Fibroblast of lung (primary cell): ENCODE data around the gene TMEM134. TPM values are rescaled to one million over a fixed set of nuclear protein-coding genes. Genes with fewer than 3 reads are reported as not detected.

Experiments
- DNase-seq, 2 donors: peaks; one replicate each; pipeline versions ENCODE4 v3.0.0 to v3.0.0-alpha.2; 2010; ENCODE audit warnings: low read depth in 2 of 2
- H2AFZ ChIP-seq: 2 replicates; pipeline ENCODE4 v1.5.1; 2012; ENCODE audit warnings: low read length, control low read depth, inconsistent platforms
- H3K27ac ChIP-seq: 2 replicates; pipeline ENCODE4 v1.5.1; 2011; ENCODE audit warnings: low read length, control low read depth; ENCODE audit not compliant: insufficient read depth
- H3K27me3 ChIP-seq: 2 replicates; pipeline ENCODE4 v1.5.1; 2011; ENCODE audit warnings: mild to moderate bottlenecking, low read length; ENCODE audit not compliant: control insufficient read depth, insufficient read depth
- H3K36me3 ChIP-seq: 2 replicates; pipeline ENCODE4 v1.5.1; 2011; ENCODE audit warnings: low read length; ENCODE audit not compliant: control insufficient read depth, insufficient read depth
- H3K4me1 ChIP-seq: 2 replicates; pipeline ENCODE4 v1.5.1; 2011; ENCODE audit warnings: low read length; ENCODE audit not compliant: control insufficient read depth, insufficient read depth; ENCODE audit errors: extremely low read depth
- H3K4me2 ChIP-seq: 2 replicates; pipeline ENCODE4 v1.5.1; 2011; ENCODE audit warnings: low read length, control low read depth; ENCODE audit not compliant: insufficient read depth; ENCODE audit errors: extremely low read depth
- H3K4me3 ChIP-seq, 4 experiments: fragments of 200-600 bp in 1 of 4; sonication (generic) in 1 of 4; replicated peaks in 1 of 4; 2 replicates each; pipeline ENCODE4 v1.5.1; 2011 to 2016; ENCODE audit warnings: low read length in 4 of 4, low read depth in 3 of 4, mild to moderate bottlenecking in 3 of 4, control low read depth in 2 of 4, inconsistent platforms in 1 of 4, mixed read lengths in 1 of 4; ENCODE audit not compliant: insufficient read depth in 1 of 4; ENCODE audit errors: control extremely low read depth in 1 of 4
- H3K79me2 ChIP-seq: 2 replicates; pipeline ENCODE4 v1.5.1; 2012; ENCODE audit warnings: mild to moderate bottlenecking, low read length, inconsistent platforms; ENCODE audit not compliant: control insufficient read depth, insufficient read depth
- H3K9ac ChIP-seq: 2 replicates; pipeline ENCODE4 v1.5.1; 2011; ENCODE audit warnings: mild to moderate bottlenecking, low read length, control low read depth; ENCODE audit not compliant: insufficient read depth
- H3K9me3 ChIP-seq: 2 replicates; pipeline ENCODE4 v1.5.1; 2012; ENCODE audit warnings: low read depth, low read length; ENCODE audit not compliant: control insufficient read depth, insufficient read depth
- H4K20me1 ChIP-seq: 2 replicates; pipeline ENCODE4 v1.5.1; 2011; ENCODE audit warnings: low read length; ENCODE audit not compliant: control insufficient read depth, insufficient read depth; ENCODE audit errors: extremely low read depth
- CTCF ChIP-seq, 2 donors: IDR thresholded peaks in 1 of 2; conservative IDR thresholded peaks in 1 of 2; 1 replicate in 1 of 2; 2 replicates in 1 of 2; pipeline ENCODE4 v1.5.1; 2011 to 2012; ENCODE audit warnings: low read length in 2 of 2, control low read depth in 1 of 2, inconsistent platforms in 1 of 2, low read depth in 1 of 2, mild to moderate bottlenecking in 1 of 2
- EZH2 ChIP-seq: IDR thresholded peaks from 2 replicates; pipeline ENCODE4 v1.5.1; 2012; ENCODE audit warnings: low read length, control low read depth, mild to moderate bottlenecking; ENCODE audit errors: missing control alignments
- polyA plus RNA-seq, 2 donors: library from polyadenylated mRNA; depleted of rRNA in 1 of 2; stranded (reverse) in 1 of 2; unstranded in 1 of 2; fragments of >200 nt; gene quantifications; 2 replicates each; pipeline ENCODE4 v1.2.1, GENCODE V29; 2011 to 2012; ENCODE audit warnings: missing spikeins in 1 of 2
- total RNA-seq: library from RNA; depleted of rRNA; stranded (reverse); fragments of >200 nt; gene quantifications from 2 replicates; pipeline ENCODE4 v1.2.1, GENCODE V29; 2014

TMEM134 gene
- total and polyA plus RNA-seq, 2 donors (not counting 1 experiment from before 2014, with no cell fraction given), result 11.2 to 22.0 TPM

GRCh38 chr11:67500484-67500821 is 31.4 kb upstream of the TMEM134 start:
- TF ChIP-seq CTCF (conservative IDR thresholded peaks at IDR 0.05 in 1 of 2, IDR thresholded peaks at IDR 0.05 in 1 of 2; ENCODE audit: low read depth in 1 of 2, low read length in 2 of 2) (no peak), EZH2 (no peak)
- H2AFZ ChIP-seq, result no peak overlapping the region
- H4K20me1 ChIP-seq, result no peaks in the 10 kb centered on the region
- peaks cover 2% of the 10 kb centered on the region for H3K4me1 ChIP-seq
- no peak overlapping the region for H3K4me3 ChIP-seq
- H3K9ac ChIP-seq, result no peak overlapping the region
- H3K79me2 ChIP-seq, result no peaks in the 10 kb centered on the region
- H3K4me2 ChIP-seq, result no peak overlapping the region
- peaks cover 2% of the 10 kb centered on the region for H3K36me3 ChIP-seq
- no peaks in the 10 kb centered on the region for H3K9me3 ChIP-seq
- H3K27ac ChIP-seq, result no peak overlapping the region
- DNase-seq, result no peak
- H3K27me3 ChIP-seq, result no peaks in the 10 kb centered on the region

GRCh38 chr11:67499808-67500483 is 30.9 kb upstream of the TMEM134 start:
- H3K79me2 ChIP-seq, result no peaks in the 10 kb centered on the region
- no peak for DNase-seq
- peaks cover 2% of the 10 kb centered on the region for H3K36me3 ChIP-seq
- no peak overlapping the region for H3K4me3 ChIP-seq
- H3K4me2 ChIP-seq, result no peak overlapping the region
- no peaks in the 10 kb centered on the region for H3K4me1 ChIP-seq
- H4K20me1 ChIP-seq, result no peaks in the 10 kb centered on the region
- no peak overlapping the region for H2AFZ ChIP-seq
- H3K9ac ChIP-seq, result no peak overlapping the region
- TF ChIP-seq EZH2, result no peak
- no peak for TF ChIP-seq CTCF (conservative IDR thresholded peaks at IDR 0.05 in 1 of 2, IDR thresholded peaks at IDR 0.05 in 1 of 2; ENCODE audit: low read depth in 1 of 2, low read length in 2 of 2)
- no peak overlapping the region for H3K27ac ChIP-seq
- no peaks in the 10 kb centered on the region for H3K9me3 ChIP-seq
- no peaks in the 10 kb centered on the region for H3K27me3 ChIP-seq

GRCh38 chr11:67498544-67498972 is 29.5 kb upstream of the TMEM134 start:
- no peak overlapping the region for H3K27ac ChIP-seq
- H3K27me3 ChIP-seq, result no peaks in the 10 kb centered on the region
- TF ChIP-seq EZH2 (no peak), CTCF (conservative IDR thresholded peaks at IDR 0.05 in 1 of 2, IDR thresholded peaks at IDR 0.05 in 1 of 2; ENCODE audit: low read depth in 1 of 2, low read length in 2 of 2) (no peak)
- no peaks in the 10 kb centered on the region for H3K9me3 ChIP-seq
- DNase-seq, result no peak
- no peak overlapping the region for H3K4me3 ChIP-seq
- H3K79me2 ChIP-seq, result no peaks in the 10 kb centered on the region
- H2AFZ ChIP-seq, result no peak overlapping the region
- H4K20me1 ChIP-seq, result no peaks in the 10 kb centered on the region
- H3K36me3 ChIP-seq, result peaks cover 2% of the 10 kb centered on the region
- H3K4me1 ChIP-seq, result no peaks in the 10 kb centered on the region
- no peak overlapping the region for H3K4me2 ChIP-seq
- no peak overlapping the region for H3K9ac ChIP-seq
